SK-N-SH treated with all-trans-retinoic acid at 6 μM for 48 hours (cell line): ENCODE data around the gene FHOD3.

ENCODE experiments used
- ATAC-seq: fragments of 200-7000 bp; cut with Tn5 transposase; 3 replicates; pipeline ENCODE4 v1.9.1; 2020; ENCODE audit warnings: mild to moderate bottlenecking, moderate library complexity
- ARNTL ChIP-seq: fragments of 450-650 bp; formaldehyde crosslinking; IDR thresholded peaks from 2 replicates; pipeline ENCODE4 v1.5.0; 2020; ENCODE audit warnings: low read depth, mild to moderate bottlenecking, moderate library complexity, borderline replicate concordance
- BACH2 ChIP-seq: fragments of 250-450 bp; sonication (Bioruptor Pico); IDR thresholded peaks from 2 replicates; pipeline ENCODE4 v1.9.0; 2021; ENCODE audit warnings: mild to moderate bottlenecking, borderline replicate concordance
- CSDC2 ChIP-seq: fragments of 250-450 bp; sonication (Bioruptor Pico); IDR thresholded peaks from 2 replicates; pipeline ENCODE4 v1.5.0; 2020; ENCODE audit warnings: mild to moderate bottlenecking, moderate library complexity
- ESRRG ChIP-seq: fragments of 250-450 bp; sonication (Bioruptor Pico); IDR thresholded peaks from 2 replicates; pipeline ENCODE4 v1.6.1; 2021; ENCODE audit warnings: mild to moderate bottlenecking
- GLIS3 ChIP-seq: fragments of 250-450 bp; sonication (Bioruptor Pico); IDR thresholded peaks from 2 replicates; pipeline ENCODE4 v1.5.0; 2020; ENCODE audit warnings: mild to moderate bottlenecking, moderate library complexity
- ISL1 ChIP-seq: fragments of 250-450 bp; sonication (Bioruptor Pico); IDR thresholded peaks from 2 replicates; pipeline ENCODE4 v2.1.2; 2022; ENCODE audit warnings: mild to moderate bottlenecking, moderate library complexity
- PPARA ChIP-seq: fragments of 250-450 bp; sonication (Bioruptor Pico); IDR thresholded peaks from 2 replicates; pipeline ENCODE4 v1.5.0; 2020; ENCODE audit warnings: mild to moderate bottlenecking, borderline replicate concordance
- RARB ChIP-seq: fragments of 250-450 bp; sonication (Bioruptor Pico); IDR thresholded peaks from 2 replicates; pipeline ENCODE4 v1.8.0; 2021; ENCODE audit warnings: mild to moderate bottlenecking, moderate library complexity
- TCF4 ChIP-seq: fragments of 250-450 bp; sonication (Bioruptor Pico); IDR thresholded peaks from 2 replicates; pipeline ENCODE4 v1.8.0; 2021; ENCODE audit warnings: mild to moderate bottlenecking, moderate library complexity, borderline replicate concordance
- TOX ChIP-seq: fragments of 250-450 bp; sonication (Bioruptor Pico); IDR thresholded peaks from 2 replicates; pipeline ENCODE4 v1.8.0; 2021; ENCODE audit warnings: mild to moderate bottlenecking, moderate library complexity, borderline replicate concordance
- ZC3H10 ChIP-seq: fragments of 250-450 bp; sonication (Bioruptor Pico); IDR thresholded peaks from 2 replicates; pipeline ENCODE4 v1.5.1; 2021; ENCODE audit warnings: mild to moderate bottlenecking, moderate library complexity
- ZFP3 ChIP-seq: fragments of 250-450 bp; sonication (Bioruptor Pico); IDR thresholded peaks from 2 replicates; pipeline ENCODE4 v1.5.0; 2020; ENCODE audit warnings: mild to moderate bottlenecking, moderate library complexity
- ZFP30 ChIP-seq: fragments of 450-650 bp; formaldehyde crosslinking; IDR thresholded peaks from 2 replicates; pipeline ENCODE4 v1.5.0; 2022; ENCODE audit warnings: mild to moderate bottlenecking, moderate library complexity
- ZNF565 ChIP-seq: fragments of 450-650 bp; formaldehyde crosslinking; conservative IDR thresholded peaks from 2 replicates; pipeline ENCODE4 v1.5.0; 2020; ENCODE audit warnings: low read depth, mild to moderate bottlenecking, moderate library complexity
- ZNF70 ChIP-seq: fragments of 450-650 bp; formaldehyde crosslinking; IDR thresholded peaks from 2 replicates; pipeline ENCODE4 v1.5.0; 2020; ENCODE audit warnings: mild to moderate bottlenecking, moderate library complexity
- TF ChIP-seq, protein P1 (sequence below): fragments of 250-450 bp; sonication (Bioruptor Pico); IDR thresholded peaks from 2 replicates; pipeline ENCODE4 v1.5.0; 2020; ENCODE audit warnings: mild to moderate bottlenecking, moderate library complexity
- TF ChIP-seq, protein P2 (sequence below): fragments of 250-450 bp; sonication (Bioruptor Pico); IDR thresholded peaks from 2 replicates; pipeline ENCODE4 v1.8.0; 2020; ENCODE audit warnings: mild to moderate bottlenecking, moderate library complexity, borderline replicate concordance
- TF ChIP-seq, protein P3 (sequence below): fragments of 250-450 bp; sonication (Bioruptor Pico); IDR thresholded peaks from 2 replicates; pipeline ENCODE4 v1.5.1; 2020; ENCODE audit warnings: low read depth, mild to moderate bottlenecking, moderate library complexity
- TF ChIP-seq, protein P4 (sequence below): fragments of 250-450 bp; sonication (Bioruptor Pico); IDR thresholded peaks from 2 replicates; pipeline ENCODE4 v1.5.1; 2021; ENCODE audit warnings: mild to moderate bottlenecking, moderate library complexity

FHOD3 gene

DNA sequence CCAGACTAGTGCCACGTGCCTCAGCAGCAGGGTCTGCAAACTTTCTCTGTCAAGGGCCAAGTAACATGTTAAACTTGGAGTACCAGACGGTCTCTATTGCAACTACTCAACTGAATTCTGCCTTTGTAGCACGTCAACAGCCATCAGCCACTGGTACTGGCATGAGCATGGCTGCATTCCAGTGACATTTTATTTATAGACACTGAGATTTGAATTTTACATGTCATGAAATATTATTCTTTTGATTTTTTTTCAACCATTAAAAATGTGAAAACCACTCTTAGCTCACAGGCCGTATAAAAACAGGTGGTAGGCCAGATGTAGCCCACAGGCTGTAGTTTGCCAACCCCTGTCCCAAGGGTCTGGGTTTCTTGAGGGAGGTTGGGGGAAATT, 331.6 kb downstream of the FHOD3 start:
- no peak for TF ChIP-seq ISL1
- no peak for TF ChIP-seq BACH2 (CRISPR knock-in tag)
- TF ChIP-seq GLIS3 (CRISPR knock-in tag), result no peak
- TF ChIP-seq, protein P1, sequence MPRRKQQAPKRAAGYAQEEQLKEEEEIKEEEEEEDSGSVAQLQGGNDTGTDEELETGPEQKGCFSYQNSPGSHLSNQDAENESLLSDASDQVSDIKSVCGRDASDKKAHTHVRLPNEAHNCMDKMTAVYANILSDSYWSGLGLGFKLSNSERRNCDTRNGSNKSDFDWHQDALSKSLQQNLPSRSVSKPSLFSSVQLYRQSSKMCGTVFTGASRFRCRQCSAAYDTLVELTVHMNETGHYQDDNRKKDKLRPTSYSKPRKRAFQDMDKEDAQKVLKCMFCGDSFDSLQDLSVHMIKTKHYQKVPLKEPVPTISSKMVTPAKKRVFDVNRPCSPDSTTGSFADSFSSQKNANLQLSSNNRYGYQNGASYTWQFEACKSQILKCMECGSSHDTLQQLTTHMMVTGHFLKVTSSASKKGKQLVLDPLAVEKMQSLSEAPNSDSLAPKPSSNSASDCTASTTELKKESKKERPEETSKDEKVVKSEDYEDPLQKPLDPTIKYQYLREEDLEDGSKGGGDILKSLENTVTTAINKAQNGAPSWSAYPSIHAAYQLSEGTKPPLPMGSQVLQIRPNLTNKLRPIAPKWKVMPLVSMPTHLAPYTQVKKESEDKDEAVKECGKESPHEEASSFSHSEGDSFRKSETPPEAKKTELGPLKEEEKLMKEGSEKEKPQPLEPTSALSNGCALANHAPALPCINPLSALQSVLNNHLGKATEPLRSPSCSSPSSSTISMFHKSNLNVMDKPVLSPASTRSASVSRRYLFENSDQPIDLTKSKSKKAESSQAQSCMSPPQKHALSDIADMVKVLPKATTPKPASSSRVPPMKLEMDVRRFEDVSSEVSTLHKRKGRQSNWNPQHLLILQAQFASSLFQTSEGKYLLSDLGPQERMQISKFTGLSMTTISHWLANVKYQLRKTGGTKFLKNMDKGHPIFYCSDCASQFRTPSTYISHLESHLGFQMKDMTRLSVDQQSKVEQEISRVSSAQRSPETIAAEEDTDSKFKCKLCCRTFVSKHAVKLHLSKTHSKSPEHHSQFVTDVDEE (CRISPR knock-in tag), result no peak
- TF ChIP-seq, protein P2, sequence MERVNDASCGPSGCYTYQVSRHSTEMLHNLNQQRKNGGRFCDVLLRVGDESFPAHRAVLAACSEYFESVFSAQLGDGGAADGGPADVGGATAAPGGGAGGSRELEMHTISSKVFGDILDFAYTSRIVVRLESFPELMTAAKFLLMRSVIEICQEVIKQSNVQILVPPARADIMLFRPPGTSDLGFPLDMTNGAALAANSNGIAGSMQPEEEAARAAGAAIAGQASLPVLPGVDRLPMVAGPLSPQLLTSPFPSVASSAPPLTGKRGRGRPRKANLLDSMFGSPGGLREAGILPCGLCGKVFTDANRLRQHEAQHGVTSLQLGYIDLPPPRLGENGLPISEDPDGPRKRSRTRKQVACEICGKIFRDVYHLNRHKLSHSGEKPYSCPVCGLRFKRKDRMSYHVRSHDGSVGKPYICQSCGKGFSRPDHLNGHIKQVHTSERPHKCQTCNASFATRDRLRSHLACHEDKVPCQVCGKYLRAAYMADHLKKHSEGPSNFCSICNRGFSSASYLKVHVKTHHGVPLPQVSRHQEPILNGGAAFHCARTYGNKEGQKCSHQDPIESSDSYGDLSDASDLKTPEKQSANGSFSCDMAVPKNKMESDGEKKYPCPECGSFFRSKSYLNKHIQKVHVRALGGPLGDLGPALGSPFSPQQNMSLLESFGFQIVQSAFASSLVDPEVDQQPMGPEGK, result no peak
- TF ChIP-seq CSDC2, result no peak
- TF ChIP-seq TOX, result no peak
- no peak for TF ChIP-seq ARNTL (CRISPR knock-in tag)
- TF ChIP-seq ESRRG (CRISPR knock-in tag), result no peak
- TF ChIP-seq ZNF565 (CRISPR knock-in tag), result no peak
- TF ChIP-seq ZNF70, result no peak
- TF ChIP-seq TCF4 (CRISPR knock-in tag), result no peak
- TF ChIP-seq, protein P3, sequence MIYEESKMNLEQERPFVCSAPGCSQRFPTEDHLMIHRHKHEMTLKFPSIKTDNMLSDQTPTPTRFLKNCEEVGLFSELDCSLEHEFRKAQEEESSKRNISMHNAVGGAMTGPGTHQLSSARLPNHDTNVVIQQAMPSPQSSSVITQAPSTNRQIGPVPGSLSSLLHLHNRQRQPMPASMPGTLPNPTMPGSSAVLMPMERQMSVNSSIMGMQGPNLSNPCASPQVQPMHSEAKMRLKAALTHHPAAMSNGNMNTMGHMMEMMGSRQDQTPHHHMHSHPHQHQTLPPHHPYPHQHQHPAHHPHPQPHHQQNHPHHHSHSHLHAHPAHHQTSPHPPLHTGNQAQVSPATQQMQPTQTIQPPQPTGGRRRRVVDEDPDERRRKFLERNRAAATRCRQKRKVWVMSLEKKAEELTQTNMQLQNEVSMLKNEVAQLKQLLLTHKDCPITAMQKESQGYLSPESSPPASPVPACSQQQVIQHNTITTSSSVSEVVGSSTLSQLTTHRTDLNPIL (CRISPR knock-in tag), result no peak
- no peak for ATAC-seq

DNA sequence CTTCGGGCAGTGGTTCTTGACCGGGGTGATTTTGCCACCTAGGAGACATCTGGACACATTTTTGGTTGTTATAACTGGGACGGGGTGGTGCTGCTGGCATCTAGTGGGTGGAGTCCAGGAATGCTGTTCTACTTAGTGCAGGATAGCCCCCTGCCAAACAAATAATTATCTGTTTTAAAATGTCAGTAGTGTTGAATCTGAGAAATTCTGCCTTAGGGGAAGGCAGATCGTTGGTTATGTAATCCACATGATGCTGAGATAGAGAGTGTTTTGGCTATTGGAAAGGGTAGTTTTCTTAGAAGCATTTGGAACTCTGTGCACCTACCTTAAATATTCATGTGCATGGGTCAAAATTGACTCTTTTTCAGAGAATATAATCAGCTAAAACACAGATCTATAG, 332.3 kb downstream of the FHOD3 start:
- no peak for ATAC-seq
- TF ChIP-seq PPARA (CRISPR knock-in tag) (no peak), ZFP30 (CRISPR knock-in tag) (no peak), RARB (no peak), ZFP3 (CRISPR knock-in tag) (no peak), BACH2 (CRISPR knock-in tag) (no peak), ZC3H10 (CRISPR knock-in tag) (no peak), ARNTL (CRISPR knock-in tag) (no peak)
- TF ChIP-seq, protein P3 (CRISPR knock-in tag), result no peak
- TF ChIP-seq, protein P4, sequence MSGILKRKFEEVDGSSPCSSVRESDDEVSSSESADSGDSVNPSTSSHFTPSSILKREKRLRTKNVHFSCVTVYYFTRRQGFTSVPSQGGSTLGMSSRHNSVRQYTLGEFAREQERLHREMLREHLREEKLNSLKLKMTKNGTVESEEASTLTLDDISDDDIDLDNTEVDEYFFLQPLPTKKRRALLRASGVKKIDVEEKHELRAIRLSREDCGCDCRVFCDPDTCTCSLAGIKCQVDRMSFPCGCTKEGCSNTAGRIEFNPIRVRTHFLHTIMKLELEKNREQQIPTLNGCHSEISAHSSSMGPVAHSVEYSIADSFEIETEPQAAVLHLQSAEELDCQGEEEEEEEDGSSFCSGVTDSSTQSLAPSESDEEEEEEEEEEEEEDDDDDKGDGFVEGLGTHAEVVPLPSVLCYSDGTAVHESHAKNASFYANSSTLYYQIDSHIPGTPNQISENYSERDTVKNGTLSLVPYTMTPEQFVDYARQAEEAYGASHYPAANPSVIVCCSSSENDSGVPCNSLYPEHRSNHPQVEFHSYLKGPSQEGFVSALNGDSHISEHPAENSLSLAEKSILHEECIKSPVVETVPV (CRISPR knock-in tag), result no peak

DNA sequence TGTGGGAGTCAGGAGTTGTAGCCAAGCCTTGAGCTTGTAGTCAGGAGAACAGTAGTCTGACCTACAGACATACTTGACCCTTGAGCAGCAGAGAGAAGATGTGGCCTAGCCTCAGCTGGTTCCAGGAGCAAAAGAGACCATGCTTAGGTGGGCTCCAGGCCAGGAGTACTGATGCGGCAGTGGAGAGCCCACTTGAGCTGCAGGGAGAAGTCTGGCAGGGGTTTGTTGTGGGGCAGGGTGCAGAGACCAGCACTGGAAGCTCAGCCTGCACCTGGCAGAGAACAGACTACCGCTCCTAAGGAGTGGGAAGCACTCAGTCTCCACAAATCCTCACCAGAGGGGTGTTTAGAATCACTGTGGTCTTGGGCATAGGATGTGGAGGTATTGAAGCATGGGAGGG, 333.4 kb downstream of the FHOD3 start:
- no peak for ATAC-seq
- TF ChIP-seq BACH2 (CRISPR knock-in tag), result no peak
- TF ChIP-seq, protein P1 (CRISPR knock-in tag), result no peak
- TF ChIP-seq TOX, result no peak
- no peak for TF ChIP-seq CSDC2
